Measurements from ENCODE around the gene PDE3B.

- TF ChIP-seq POLR2AphosphoS5 (IDR thresholded peaks at IDR 0.05), result no peak
- no peak for TF ChIP-seq CTCF (IDR thresholded peaks at IDR 0.05)
- no peak for TF ChIP-seq POLR2A (IDR thresholded peaks at IDR 0.05; ENCODE audit: low read depth)
- TF ChIP-seq EP300 (IDR thresholded peaks at IDR 0.05), result no peak
Observed at GRCh38 chr11:14727746-14728145, 84.1 kb downstream of the PDE3B start.
